K562 (cell line): Measurements from ENCODE around the gene GANAB. TPM values are rescaled to one million over a fixed set of nuclear protein-coding genes. Genes with fewer than 3 reads are reported as not detected.

Experiments
- ATAC-seq: fragments of 200-7000 bp; cut with Tn5 transposase; 3 replicates; pipeline ENCODE4 v1.9.1; 2020; ENCODE audit warnings: moderate library complexity
- BruUV-seq: library from RNA; stranded (reverse); fragments of 400-500 nt; replicated peaks from 2 replicates; lab custom pipeline; 2021; lab: Mats Ljungman, UMichigan
- CTCF ChIA-PET: fragments of 300-600 bp; formaldehyde crosslinking; extraction: SDS; loops from one replicate; lab custom pipeline; 2021; ENCODE audit warnings: low intra/inter-chr PET ratio; lab: Yijun Ruan, JAX
- POLR2A ChIA-PET: fragments of 300-600, 350-650 bp; sonication (Branson Sonifier 250); formaldehyde crosslinking; extraction: SDS; loops from one replicate; lab custom pipeline; 2021; ENCODE audit warnings: antibody characterized with exemption, inconsistent platforms; lab: Yijun Ruan, JAX
- DNase-seq, 4 experiments: peaks; one replicate each; pipeline versions ENCODE4 v3.0.0 to v3.0.0-alpha.2; 2011 to 2018; ENCODE audit warnings: low spot score in 3 of 4, mixed read lengths in 3 of 4; ENCODE audit errors: extremely low read depth in 1 of 4
- FAIRE-seq: peaks from 2 replicates; lab custom pipeline; 2011; peaks lifted over from hg19 to GRCh38; lab: Jason Lieb, UNC
- H2AFZ ChIP-seq: 2 replicates; pipeline ENCODE4 v1.6.0; 2011; ENCODE audit warnings: low read depth, low read length, control low read depth, inconsistent platforms
- H3K27ac ChIP-seq: fragments of 200-600 bp; 3 replicates; pipeline ENCODE4 v1.8.0; 2011; ENCODE audit warnings: low read depth, mild to moderate bottlenecking, control low read depth, inconsistent platforms, low read length, moderate library complexity, mixed read lengths; ENCODE audit errors: extremely low read depth
- H3K27me3 ChIP-seq, 2 experiments: fragments of 300-600 bp in 1 of 2; 2 replicates in 1 of 2; 3 replicates in 1 of 2; pipeline versions ENCODE4 v1.6.0 to v1.8.0; 2011; ENCODE audit warnings: inconsistent platforms in 2 of 2, low read length in 2 of 2, mild to moderate bottlenecking in 1 of 2, mixed read lengths in 1 of 2, moderate library complexity in 1 of 2; ENCODE audit not compliant: control insufficient read depth in 2 of 2, insufficient read depth in 2 of 2
- H3K36me3 ChIP-seq: fragments of 300-600 bp; 3 replicates; pipeline ENCODE4 v1.8.0; 2011; ENCODE audit warnings: mild to moderate bottlenecking, low read length, inconsistent platforms; ENCODE audit not compliant: control insufficient read depth, insufficient read depth
- H3K4me1 ChIP-seq, 2 experiments: fragments of 200-600 bp in 1 of 2; replicated peaks in 1 of 2; 2 replicates in 1 of 2; 3 replicates in 1 of 2; pipeline versions ENCODE4 v1.5.1 to v1.8.0; 2011; ENCODE audit warnings: inconsistent platforms in 2 of 2, low read length in 2 of 2, mild to moderate bottlenecking in 1 of 2, mixed read lengths in 1 of 2, moderate library complexity in 1 of 2; ENCODE audit not compliant: control insufficient read depth in 2 of 2, insufficient read depth in 2 of 2
- H3K4me2 ChIP-seq: 2 replicates; pipeline ENCODE4 v1.6.1; 2011; ENCODE audit warnings: low read length, control low read depth, inconsistent platforms, mixed read lengths; ENCODE audit not compliant: insufficient read depth
- H3K4me3 ChIP-seq: fragments of 200-600 bp; sonication (generic), shearing (Covaris generic); 2 replicates; pipeline ENCODE4 v1.5.1; 2016; ENCODE audit warnings: control low read depth, inconsistent platforms
- H3K79me2 ChIP-seq: fragments of 200-600 bp; 3 replicates; pipeline ENCODE4 v1.8.0; 2011; ENCODE audit warnings: low read length, inconsistent platforms; ENCODE audit not compliant: control insufficient read depth, insufficient read depth
- H3K9ac ChIP-seq, 2 experiments: 2 replicates each; pipeline versions ENCODE4 v1.6.0 to v1.6.1; 2011; ENCODE audit warnings: low read depth in 2 of 2, low read length in 2 of 2, control low read depth in 1 of 2, inconsistent platforms in 1 of 2, mild to moderate bottlenecking in 1 of 2, mixed read lengths in 1 of 2; ENCODE audit not compliant: insufficient read depth in 1 of 2
- H3K9me1 ChIP-seq: one replicate; pipeline ENCODE4 v1.6.0; 2011; ENCODE audit warnings: inconsistent platforms, mild to moderate bottlenecking, low read length, moderate library complexity; ENCODE audit not compliant: control insufficient read depth, insufficient read depth
- H3K9me3 ChIP-seq: replicated peaks from 2 replicates; pipeline ENCODE4 v1.5.1; 2011; ENCODE audit warnings: low read depth, low read length, inconsistent platforms; ENCODE audit not compliant: control insufficient read depth, insufficient read depth
- H4K20me1 ChIP-seq: replicated peaks from 2 replicates; pipeline ENCODE4 v1.6.1; 2011; ENCODE audit warnings: low read length, inconsistent platforms, mixed read lengths; ENCODE audit not compliant: control insufficient read depth, insufficient read depth
- CXXC5 ChIP-seq: fragments of 250-450 bp; sonication (Bioruptor Pico); IDR thresholded peaks from 2 replicates; pipeline ENCODE4 v1.8.0; 2022; ENCODE audit warnings: inconsistent platforms, mild to moderate bottlenecking, moderate library complexity
- MEF2A ChIP-seq: IDR thresholded peaks from 2 replicates; pipeline ENCODE4 v1.6.1; 2011; ENCODE audit warnings: low read depth, mild to moderate bottlenecking, low read length, moderate library complexity; ENCODE audit not compliant: control insufficient read depth
- NEUROD1 ChIP-seq: fragments of 150-350 bp; IDR thresholded peaks from 2 replicates; pipeline ENCODE4 v1.6.1; 2014; ENCODE audit warnings: borderline replicate concordance, low read length, low read depth; ENCODE audit not compliant: partially characterized antibody
- NFIC ChIP-seq: fragments of 450-650 bp; IDR thresholded peaks from 2 replicates; pipeline ENCODE4 v1.6.1; 2017; ENCODE audit warnings: mild to moderate bottlenecking, inconsistent platforms
- RBFOX2 ChIP-seq: fragments of 200-400 bp; formaldehyde crosslinking; IDR thresholded peaks from 2 replicates; pipeline ENCODE4 v1.6.1; 2017; ENCODE audit warnings: low read depth, mild to moderate bottlenecking, low read length, moderate library complexity
- WGBS: fragments of 100-300 bp; shearing (Covaris generic); methylation state at CpG from one replicate; pipeline ENCODE4 v1.1.6; 2016; ENCODE audit warnings: low coverage, mixed read lengths; ENCODE audit not compliant: insufficient coverage; ENCODE audit errors: missing lambda C conversion rate; 5-methylcytosine and 5-hydroxymethylcytosine counted together
- in situ Hi-C: fragments of 300-500 bp; cut with MboI; formaldehyde crosslinking; loops from 4 replicates; pipeline ENCODE4 v1.15.0; 2018; ENCODE audit warnings: inconsistent platforms, mixed read lengths
- intact Hi-C: fragments of 100-400 bp; cut with micrococcal nuclease; formaldehyde crosslinking; loops from 2 replicates; pipeline ENCODE4 v1.14.2; 2022
- polyA plus RNA-seq, 8 experiments: library from polyadenylated mRNA; depleted of rRNA in 4 of 8; stranded (reverse) in 5 of 8; unstranded in 3 of 8; fragments of >200 nt; fragmentation: Nextera tagmentation in 2 of 8; fragmentation: Illumina TruSeq in 1 of 8; extraction: Ambion mirVana in 2 of 8; extraction: Trizol in 1 of 8; gene quantifications; 2 replicates each; pipeline versions ENCODE4 v1.2.1 to v1.2.3, GENCODE V29; 2011 to 2014; ENCODE audit warnings: inconsistent platforms in 1 of 8, missing spikeins in 1 of 8
- total RNA-seq, 7 experiments: library from RNA; depleted of rRNA in 6 of 7; stranded (reverse); fragments of >200 nt in 6 of 7; fragmentation: Illumina TruSeq in 2 of 7; extraction: Trizol in 2 of 7; gene quantifications; 2 replicates each; pipeline versions ENCODE4 v1.2.1 to v1.2.3, GENCODE V29; 2011 to 2021; ENCODE audit warnings: low replicate concordance in 1 of 7

Gene GANAB
- total and polyA plus RNA-seq, 9 of the 15 experiments (the other 6 are each of a cell fraction or from before 2014, with no cell fraction given): 6.5 to 284 (median 161) TPM

DNA sequence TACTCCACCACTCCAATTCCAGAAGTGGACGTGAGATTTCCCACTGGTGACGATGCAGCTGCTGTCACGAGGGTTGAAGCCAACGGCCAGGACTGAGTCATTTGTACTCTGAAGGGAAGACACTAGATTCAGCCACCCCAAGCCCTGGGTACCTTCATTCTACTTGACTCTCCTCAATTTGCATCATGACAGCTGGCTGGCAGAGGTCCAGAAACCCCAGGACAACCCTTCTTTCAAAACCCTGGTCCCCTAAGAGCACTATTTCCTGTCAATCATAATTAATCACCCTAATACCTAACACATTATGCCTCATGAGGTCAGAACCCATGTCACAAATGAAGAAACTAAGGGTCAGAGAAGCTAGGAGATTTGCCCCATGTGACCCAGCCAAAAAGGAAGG lies 38.7 kb downstream of the GANAB start (continued):
- TF ChIP-seq CXXC5: no peak
- no peak for TF ChIP-seq NEUROD1
- TF ChIP-seq NFIC: peak; percentile 78
- TF ChIP-seq, all 486 proteins: peak for 4

DNA sequence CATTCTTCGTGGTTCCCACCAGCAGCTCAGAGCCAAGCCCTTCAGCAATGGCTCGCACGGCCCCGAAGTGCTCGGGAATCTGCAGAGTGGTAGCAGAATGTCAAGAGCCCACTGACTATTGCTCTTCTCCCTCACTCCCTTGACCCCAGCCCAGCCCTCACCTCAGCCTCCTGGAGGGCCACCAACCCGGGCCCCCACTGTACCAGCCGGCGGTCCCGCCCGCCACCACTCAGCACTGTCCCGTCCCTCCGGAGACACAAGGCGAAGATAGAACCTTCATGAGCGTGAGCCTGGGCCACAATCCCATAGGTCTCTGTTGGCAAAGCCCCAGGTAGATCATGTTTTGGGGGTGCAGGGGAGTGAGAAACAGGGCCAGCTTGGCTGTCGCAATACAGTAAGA lies 40.5 kb downstream of the GANAB start:
- CTCF ChIA-PET: no interaction called here
- Histone ChIP-seq H3K9me1 (no peaks in the 10 kb centered on the region), H3K4me1 (peaks cover 8 to 54% of the 10 kb centered on the region in 2 experiments), H4K20me1 (no peaks in the 10 kb centered on the region), H3K9me3 (no peaks in the 10 kb centered on the region), H3K79me2 (peaks cover 21% of the 10 kb centered on the region), H3K4me3 (no peak overlapping the region), H3K27me3 (no peaks in the 10 kb centered on the region), H3K4me2 (no peak overlapping the region), H3K27ac (no peak overlapping the region), H2AFZ (no peak overlapping the region), H3K36me3 (peaks cover 77% of the 10 kb centered on the region; the same call in 2 of the 3 replicates), H3K9ac (peak overlapping the region in 1 of 2 experiments; percentile 71; a peak in 1 of 4 replicates)
- POLR2A ChIA-PET: interaction anchor here (1.1 to 1.6 kb wide), 2 partner anchors 14 to 15 kb away, joined by 4 to 7 read pairs; no protein-coding TSS in a partner anchor
- no peak for FAIRE-seq
- ATAC-seq: no peak
- TF ChIP-seq MEF2A (no peak), RBFOX2 (0 out of 2 replicates have a peak, but pooled peaks have one; percentile 23)
- intact Hi-C loops (no loop called here), in situ Hi-C loops (no loop called here)
- no peak for DNase-seq
- no TSS peak for BruUV-seq
- WGBS: 94% methylated on average over 15 of the region's 15 CpGs
